Stimulated activated CD4-positive, alpha-beta T cell treated with anti-CD3 and anti-CD28 coated beads, Interleukin-2, amount 100 ng/mL, for 4 hours (primary cell): ENCODE results near the gene TRANK1.

Experiments used
- DNase-seq: peaks from one replicate; pipeline ENCODE4 v3.0.0-alpha.2; 2020; ENCODE audit warnings: low read depth

The TRANK1 gene

DNA sequence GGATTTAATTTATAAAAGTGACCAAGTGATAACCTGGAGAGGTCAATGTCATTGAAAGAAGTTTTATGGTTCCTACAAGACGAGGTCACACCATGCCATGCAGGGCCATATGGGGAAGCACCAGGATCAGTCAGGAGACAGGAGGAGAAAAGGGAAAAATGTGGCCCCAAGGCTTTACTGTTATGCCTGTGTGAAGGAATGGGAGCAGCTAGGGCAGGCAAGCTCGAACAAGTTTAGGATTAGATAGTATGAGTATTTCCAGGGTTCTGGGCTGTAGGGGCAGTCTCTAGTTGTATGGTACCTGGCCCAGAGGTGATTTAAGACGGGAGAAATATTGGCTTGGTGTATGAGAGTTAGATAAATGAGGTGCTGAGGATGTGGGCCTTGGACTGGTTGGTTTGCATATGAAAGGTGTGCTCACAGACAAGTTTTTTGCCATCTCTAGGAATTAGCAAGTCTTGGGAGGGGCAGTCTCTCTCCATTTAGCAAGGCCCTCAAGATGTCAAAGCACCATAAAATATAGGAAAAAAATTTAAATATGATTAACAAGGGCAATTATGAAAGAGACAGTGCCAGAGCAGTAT, 144.2 kb downstream of the TRANK1 start:
- no peak for DNase-seq

DNA sequence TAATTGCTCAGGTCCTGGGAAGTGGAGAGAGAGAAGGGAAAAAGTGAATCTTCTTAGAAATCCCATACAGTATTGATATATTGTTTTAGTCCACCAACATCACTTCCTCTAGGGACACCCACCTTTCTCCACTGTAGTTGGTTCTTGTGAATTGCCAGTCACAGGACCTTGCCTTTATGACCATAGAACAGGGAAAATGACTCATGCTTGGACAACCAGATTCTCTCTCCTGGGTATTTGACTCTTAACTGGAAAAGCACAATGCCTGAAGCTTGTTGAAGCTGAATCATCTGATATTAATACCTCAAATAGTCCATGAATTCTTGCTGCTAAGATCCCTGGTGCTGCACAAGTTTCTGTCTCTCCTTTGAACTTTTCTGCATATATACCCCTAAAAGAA, 148.0 kb downstream of the TRANK1 start:
- no peak for DNase-seq

DNA sequence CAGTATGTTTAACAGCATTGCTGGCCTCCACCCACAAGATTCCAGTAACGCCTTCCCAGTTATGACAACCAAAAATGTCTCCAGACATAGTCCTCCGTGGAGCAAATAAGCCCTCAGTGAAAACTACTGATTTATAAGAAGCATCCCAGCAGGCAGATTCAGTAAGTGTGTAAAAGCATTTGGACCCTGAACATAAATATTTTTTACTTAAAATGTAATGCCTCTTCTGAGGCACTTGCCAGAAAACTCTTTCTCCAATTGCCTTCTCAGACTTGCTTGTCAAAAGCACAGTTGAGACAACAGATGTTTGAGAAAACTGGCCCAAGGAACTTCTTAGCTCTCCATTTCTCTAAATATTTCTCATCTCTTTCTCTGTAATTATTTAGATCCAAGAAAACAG, 148.7 kb downstream of the TRANK1 start:
- DNase-seq, result no peak

DNA sequence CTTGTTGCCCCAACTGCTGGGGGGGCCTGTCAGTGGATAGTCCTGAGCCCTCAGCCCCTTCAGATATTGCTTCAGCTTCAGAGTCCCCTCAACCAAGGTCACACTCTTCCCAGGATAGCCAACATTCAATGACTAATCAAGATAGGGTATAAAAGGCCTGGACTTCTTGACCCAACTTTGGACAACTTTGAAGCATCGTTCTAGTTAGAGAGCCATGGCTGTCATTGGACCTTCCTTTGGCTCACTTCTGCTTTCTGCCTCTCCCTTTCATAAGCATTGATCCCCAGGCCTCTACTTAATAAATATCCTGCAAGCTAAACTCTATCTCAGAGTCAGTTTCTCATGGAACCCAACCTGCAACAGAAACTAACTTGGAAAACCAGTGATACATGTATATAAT, 149.2 kb downstream of the TRANK1 start:
- no peak for DNase-seq

- DNase-seq, result no peak
These were observed 152.5 kb downstream of the TRANK1 start for GRCh38 chr3:36792342-36792741.

DNA sequence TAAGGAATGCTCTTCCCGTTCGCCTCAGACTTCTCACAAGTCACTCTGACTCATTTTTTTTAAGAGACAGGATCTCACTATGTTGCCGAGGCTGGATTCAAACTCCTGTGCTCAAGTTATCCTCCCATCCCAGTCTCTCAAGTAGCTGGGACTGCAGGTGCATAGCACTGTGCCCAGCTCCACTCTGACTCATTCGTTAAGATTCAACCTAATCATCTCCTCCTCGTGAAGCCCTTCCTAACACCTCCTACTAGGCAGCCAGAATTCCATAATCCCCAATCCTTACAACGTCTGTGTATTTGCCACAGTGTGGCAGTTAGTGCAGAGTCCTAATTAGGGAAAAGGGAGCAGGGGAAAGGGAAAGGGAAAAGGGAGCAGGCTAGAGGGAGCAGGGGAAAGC, 154.1 kb downstream of the TRANK1 start:
- no peak for DNase-seq

DNA sequence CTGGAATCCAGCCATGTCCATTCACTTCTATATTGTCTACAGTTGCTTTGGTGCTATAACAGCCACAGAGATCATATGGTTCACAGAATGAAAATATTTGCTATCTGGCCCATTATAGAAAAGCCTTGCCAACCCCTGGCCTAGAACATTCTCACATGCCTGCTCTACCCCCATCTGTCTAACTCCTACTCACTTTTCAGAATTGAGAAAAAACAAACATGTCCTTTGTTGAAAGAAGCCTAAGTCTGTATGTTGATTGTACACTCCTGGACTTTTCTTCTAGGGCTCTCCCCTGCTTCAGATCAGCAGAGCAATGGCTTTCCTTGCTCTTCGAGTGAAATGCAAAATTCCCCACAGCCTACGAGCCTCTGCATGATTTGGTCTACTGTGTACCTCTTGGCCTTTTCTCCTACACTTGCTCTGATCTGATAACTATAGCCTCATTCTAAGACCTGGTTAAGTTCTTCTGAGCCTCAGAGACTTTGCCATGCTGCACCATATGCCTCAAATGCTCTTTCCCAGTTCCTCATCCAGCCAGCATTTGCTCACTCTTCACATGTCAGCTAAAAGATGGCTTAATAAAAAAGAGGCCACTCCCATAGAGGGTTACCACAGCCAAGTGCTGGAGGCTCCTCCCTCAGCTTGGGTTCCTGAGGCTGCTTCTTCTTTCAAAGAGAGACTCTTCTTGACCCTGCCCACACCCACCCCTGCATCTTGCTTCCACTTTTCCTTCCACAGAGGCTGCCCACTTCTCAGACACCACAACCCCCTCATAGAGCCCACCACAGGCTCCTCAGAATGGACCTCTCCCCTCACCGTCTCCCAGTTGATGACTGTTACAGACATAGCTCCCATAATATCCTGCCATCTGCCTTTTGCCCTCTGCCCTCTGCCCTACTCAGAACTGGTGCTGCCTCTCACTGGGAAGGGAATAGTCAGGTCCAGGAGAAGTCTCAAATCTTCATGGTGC, 157.6 kb downstream of the TRANK1 start:
- DNase-seq, result no peak

GRCh38 chr3:36784138-36784635, 160.7 kb downstream of the TRANK1 start:
- no peak for DNase-seq

- no peak for DNase-seq
These were observed 167.2 kb downstream of the TRANK1 start for GRCh38 chr3:36777424-36778218.
